Measurements from ENCODE around the gene SCYGR5.

DNA sequence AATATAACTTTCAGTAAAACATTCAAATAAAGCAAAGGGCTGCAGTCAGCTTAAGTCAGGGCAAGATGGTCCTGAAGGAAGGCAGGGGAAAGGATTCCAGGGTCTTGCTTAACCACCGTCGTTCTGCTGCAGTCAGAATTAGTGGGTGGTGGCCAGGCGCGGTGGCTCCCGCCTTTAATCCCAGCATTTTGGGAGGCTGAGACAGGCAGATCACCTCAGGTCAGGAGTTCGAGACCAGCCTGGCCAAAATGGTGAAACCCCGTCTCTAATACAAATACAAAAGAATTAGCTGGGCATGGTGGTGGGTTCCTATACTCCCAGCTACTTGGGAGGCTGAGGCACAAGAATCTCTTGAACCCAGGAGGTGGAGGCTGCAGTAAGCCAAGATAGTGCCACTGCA is 44.4 kb downstream of the SCYGR5 start:
- TF ChIP-seq, protein P1, sequence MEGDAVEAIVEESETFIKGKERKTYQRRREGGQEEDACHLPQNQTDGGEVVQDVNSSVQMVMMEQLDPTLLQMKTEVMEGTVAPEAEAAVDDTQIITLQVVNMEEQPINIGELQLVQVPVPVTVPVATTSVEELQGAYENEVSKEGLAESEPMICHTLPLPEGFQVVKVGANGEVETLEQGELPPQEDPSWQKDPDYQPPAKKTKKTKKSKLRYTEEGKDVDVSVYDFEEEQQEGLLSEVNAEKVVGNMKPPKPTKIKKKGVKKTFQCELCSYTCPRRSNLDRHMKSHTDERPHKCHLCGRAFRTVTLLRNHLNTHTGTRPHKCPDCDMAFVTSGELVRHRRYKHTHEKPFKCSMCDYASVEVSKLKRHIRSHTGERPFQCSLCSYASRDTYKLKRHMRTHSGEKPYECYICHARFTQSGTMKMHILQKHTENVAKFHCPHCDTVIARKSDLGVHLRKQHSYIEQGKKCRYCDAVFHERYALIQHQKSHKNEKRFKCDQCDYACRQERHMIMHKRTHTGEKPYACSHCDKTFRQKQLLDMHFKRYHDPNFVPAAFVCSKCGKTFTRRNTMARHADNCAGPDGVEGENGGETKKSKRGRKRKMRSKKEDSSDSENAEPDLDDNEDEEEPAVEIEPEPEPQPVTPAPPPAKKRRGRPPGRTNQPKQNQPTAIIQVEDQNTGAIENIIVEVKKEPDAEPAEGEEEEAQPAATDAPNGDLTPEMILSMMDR (IDR thresholded peaks at IDR 0.05): no peak
- TF ChIP-seq ZFX (IDR thresholded peaks at IDR 0.05; ENCODE audit: borderline replicate concordance): no peak
